Progenitor cell of endocrine pancreas (in vitro differentiated cells): ENCODE measurements around the gene RBPJL. TPM values are rescaled to one million over a fixed set of nuclear protein-coding genes. Genes with fewer than 3 reads are reported as not detected.
A peak's percentile ranks its signal among the peaks of the same experiment; 100 is the strongest.

Source experiments
- DNase-seq: peaks from one replicate; pipeline ENCODE4 v3.0.0; 2021; ENCODE audit warnings: low spot score; ENCODE audit not compliant: unreplicated experiment
- H3K27ac Mint-ChIP-seq: 2 replicates; pipeline ENCODE4 v1.8.0; 2021; ENCODE audit warnings: mild to moderate bottlenecking, moderate library complexity, mixed read lengths
- H3K27me3 Mint-ChIP-seq: 2 replicates; pipeline ENCODE4 v1.8.0; 2021; ENCODE audit warnings: mixed read lengths
- H3K36me3 Mint-ChIP-seq: 2 replicates; pipeline ENCODE4 v1.8.0; 2022; ENCODE audit warnings: mixed read lengths; ENCODE audit not compliant: insufficient read depth
- H3K4me1 Mint-ChIP-seq: 2 replicates; pipeline ENCODE4 v1.8.0; 2021; ENCODE audit warnings: low read depth, mixed read lengths
- H3K4me3 Mint-ChIP-seq: 2 replicates; pipeline ENCODE4 v1.8.0; 2021; ENCODE audit warnings: low read depth, mild to moderate bottlenecking, moderate library complexity, mixed read lengths
- H3K9me3 Mint-ChIP-seq: 2 replicates; pipeline ENCODE4 v1.8.0; 2021; ENCODE audit warnings: low read depth, mixed read lengths
- total RNA-seq: library from RNA; stranded (reverse); gene quantifications from 2 replicates; pipeline ENCODE4 v1.2.1, GENCODE V29; 2021
- TF ChIP-seq, protein P1 (sequence below): fragments of 200-600 bp; sonication (generic); IDR thresholded peaks from one replicate; pipeline ENCODE4 v1.5.0; 2021; ENCODE audit warnings: antibody characterized with exemption, mild to moderate bottlenecking; ENCODE audit not compliant: unreplicated experiment

Gene RBPJL
- total RNA-seq, 1 donor from 2014 or later: 1.5 TPM

DNA sequence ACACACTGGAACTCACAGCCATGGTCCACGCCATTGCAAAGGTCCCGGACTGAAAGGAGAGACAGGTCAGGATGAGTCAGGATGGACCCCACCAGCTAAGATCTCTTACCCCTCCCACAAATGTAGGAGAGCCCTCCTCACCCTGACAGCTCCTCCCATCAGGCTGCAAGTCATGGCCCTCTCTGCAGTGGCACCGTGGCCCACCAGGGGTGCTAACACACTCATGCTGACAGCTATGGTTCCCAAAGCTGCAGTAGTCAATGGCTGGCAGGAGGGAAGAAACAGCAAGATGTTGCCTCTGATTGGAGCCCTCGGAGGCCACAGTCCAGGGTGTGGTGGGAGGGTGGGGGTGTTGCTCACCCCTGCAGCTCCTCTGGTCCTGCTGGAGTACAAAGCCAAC lies 5.7 kb upstream of the RBPJL start:
- Mint-ChIP-seq H3K4me1 (peaks cover 2% of the 10 kb centered on the region), H3K9me3 (peaks cover 6% of the 10 kb centered on the region), H3K27ac (no peak overlapping the region), H3K27me3 (peaks cover 18% of the 10 kb centered on the region), H3K4me3 (no peak overlapping the region), H3K36me3 (no peaks in the 10 kb centered on the region)
- TF ChIP-seq, protein P1, sequence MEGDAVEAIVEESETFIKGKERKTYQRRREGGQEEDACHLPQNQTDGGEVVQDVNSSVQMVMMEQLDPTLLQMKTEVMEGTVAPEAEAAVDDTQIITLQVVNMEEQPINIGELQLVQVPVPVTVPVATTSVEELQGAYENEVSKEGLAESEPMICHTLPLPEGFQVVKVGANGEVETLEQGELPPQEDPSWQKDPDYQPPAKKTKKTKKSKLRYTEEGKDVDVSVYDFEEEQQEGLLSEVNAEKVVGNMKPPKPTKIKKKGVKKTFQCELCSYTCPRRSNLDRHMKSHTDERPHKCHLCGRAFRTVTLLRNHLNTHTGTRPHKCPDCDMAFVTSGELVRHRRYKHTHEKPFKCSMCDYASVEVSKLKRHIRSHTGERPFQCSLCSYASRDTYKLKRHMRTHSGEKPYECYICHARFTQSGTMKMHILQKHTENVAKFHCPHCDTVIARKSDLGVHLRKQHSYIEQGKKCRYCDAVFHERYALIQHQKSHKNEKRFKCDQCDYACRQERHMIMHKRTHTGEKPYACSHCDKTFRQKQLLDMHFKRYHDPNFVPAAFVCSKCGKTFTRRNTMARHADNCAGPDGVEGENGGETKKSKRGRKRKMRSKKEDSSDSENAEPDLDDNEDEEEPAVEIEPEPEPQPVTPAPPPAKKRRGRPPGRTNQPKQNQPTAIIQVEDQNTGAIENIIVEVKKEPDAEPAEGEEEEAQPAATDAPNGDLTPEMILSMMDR: peak; percentile 62
- peak; percentile 43 for DNase-seq

- no peak for DNase-seq
- TF ChIP-seq, protein P1: no peak
- Mint-ChIP-seq H3K27ac (no peak overlapping the region), H3K36me3 (no peaks in the 10 kb centered on the region), H3K27me3 (peaks cover 21% of the 10 kb centered on the region), H3K4me3 (no peak overlapping the region), H3K4me1 (peaks cover 2% of the 10 kb centered on the region), H3K9me3 (peaks cover 6% of the 10 kb centered on the region)
These were observed 4.8 kb upstream of the RBPJL start for GRCh38 chr20:45301824-45302271.

DNA sequence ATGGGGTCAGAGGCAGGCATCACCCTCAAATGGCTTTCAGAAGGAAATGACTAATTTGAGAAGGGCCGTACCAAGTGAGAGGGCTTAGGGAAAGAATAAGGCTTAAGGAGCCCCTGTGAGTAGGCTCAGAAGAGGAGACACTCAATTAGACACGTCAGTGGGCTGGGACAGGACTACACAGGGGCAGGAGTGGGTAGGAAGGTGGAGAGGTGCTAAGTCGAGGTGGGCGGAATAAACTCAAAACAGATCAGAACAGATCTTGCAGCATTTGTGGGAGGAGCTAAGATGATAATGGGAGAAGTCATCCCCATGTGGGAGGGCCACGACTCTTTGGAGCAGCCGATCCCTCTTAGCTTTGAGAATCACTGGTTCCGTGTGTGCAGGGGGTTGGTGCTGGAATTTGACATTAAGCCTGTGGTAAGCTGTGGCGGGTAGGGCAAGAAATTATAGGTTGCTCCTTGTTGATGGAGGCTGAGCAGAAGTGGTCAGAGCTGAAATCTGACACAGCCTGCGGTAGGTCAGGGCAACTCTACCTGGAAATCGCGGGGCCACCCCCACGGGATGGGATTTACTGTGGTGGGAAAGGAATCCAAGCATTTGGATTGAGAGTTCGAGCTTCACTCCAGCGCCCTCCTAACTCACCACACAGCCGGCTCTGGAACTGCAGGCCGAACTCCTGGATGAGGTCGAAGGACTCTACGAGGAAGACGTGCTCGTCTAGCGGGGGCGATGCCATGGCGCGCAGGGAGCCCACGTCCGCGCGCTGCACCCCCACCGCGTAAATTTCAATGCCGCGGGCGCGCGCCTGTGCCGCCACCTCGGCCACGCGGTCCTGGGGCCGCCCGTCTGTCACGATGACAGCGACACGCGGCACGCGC lies 2.8 kb upstream of the RBPJL start:
- Mint-ChIP-seq H3K4me1 (peaks cover 2% of the 10 kb centered on the region), H3K27ac (peak overlapping the region; percentile 60), H3K4me3 (no peak overlapping the region), H3K36me3 (no peaks in the 10 kb centered on the region), H3K9me3 (peaks cover 6% of the 10 kb centered on the region), H3K27me3 (peaks cover 23% of the 10 kb centered on the region)
- DNase-seq: no peak
- TF ChIP-seq, protein P1: no peak

DNA sequence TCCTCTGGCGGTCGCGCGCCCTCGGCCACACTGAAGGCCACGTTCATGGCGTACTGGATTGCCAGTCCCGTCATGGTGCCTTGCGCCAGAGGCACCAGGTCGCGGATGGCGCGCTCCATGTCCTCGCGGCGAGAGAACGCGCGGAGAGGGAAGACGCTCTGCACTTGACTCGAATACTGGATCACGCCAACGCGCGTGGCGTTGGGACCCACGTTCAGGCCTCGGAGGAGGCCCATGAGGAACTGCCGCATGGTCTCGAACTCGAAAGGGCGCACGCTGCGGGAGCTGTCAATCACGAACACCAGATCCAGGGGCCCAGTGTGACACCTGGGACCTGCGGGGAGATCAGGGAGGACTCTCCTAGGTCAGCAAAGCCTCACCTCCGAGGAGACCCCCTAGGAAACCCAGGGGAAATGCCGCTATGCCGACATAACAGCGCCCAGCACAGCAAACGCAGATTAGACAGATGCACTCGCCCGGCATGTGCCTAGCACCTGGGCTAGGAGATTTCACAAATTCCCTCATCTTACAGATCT lies 2.1 kb upstream of the RBPJL start:
- H3K27me3 Mint-ChIP-seq: peaks cover 23% of the 10 kb centered on the region
- H3K9me3 Mint-ChIP-seq: peaks cover 6% of the 10 kb centered on the region
- TF ChIP-seq, protein P1: no peak
- no peak for DNase-seq
- H3K4me1 Mint-ChIP-seq: peaks cover 2% of the 10 kb centered on the region
- H3K36me3 Mint-ChIP-seq: no peaks in the 10 kb centered on the region
- no peak overlapping the region for H3K4me3 Mint-ChIP-seq
- no peak overlapping the region for H3K27ac Mint-ChIP-seq

GRCh38 chr20:45305262-45305661 lies 1.4 kb upstream of the RBPJL start:
- Mint-ChIP-seq H3K9me3 (peaks cover 6% of the 10 kb centered on the region), H3K4me3 (no peak overlapping the region), H3K27ac (no peak overlapping the region), H3K36me3 (no peaks in the 10 kb centered on the region), H3K27me3 (peaks cover 29% of the 10 kb centered on the region), H3K4me1 (peaks cover 2% of the 10 kb centered on the region)
- DNase-seq: no peak
- TF ChIP-seq, protein P1: no peak
